ENCODE data around the gene TNNC1.

Gene TNNC1

GRCh38 chr3:52441772-52442332, 12.0 kb downstream of the TNNC1 start:
- no peak for DNase-seq

- no peak for DNase-seq
Observed at GRCh38 chr3:52441091-52441771, 12.6 kb downstream of the TNNC1 start.

- no peak for DNase-seq
Observed at GRCh38 chr3:52440671-52441070, 13.2 kb downstream of the TNNC1 start.

GRCh38 chr3:52440249-52440551, 13.6 kb downstream of the TNNC1 start:
- no peak for DNase-seq

GRCh38 chr3:52439426-52440248, 14.2 kb downstream of the TNNC1 start:
- DNase-seq, result no peak

- DNase-seq, result no peak
Observed at GRCh38 chr3:52438579-52439425, 15.0 kb downstream of the TNNC1 start.

GRCh38 chr3:52438104-52438376, 15.8 kb downstream of the TNNC1 start:
- no peak for DNase-seq

GRCh38 chr3:52437326-52438103, 16.3 kb downstream of the TNNC1 start:
- DNase-seq, result no peak

GRCh38 chr3:52436500-52437149, 17.2 kb downstream of the TNNC1 start:
- peak; percentile 40 for DNase-seq

- DNase-seq, result no peak
Observed at GRCh38 chr3:52435246-52436101, 18.4 kb downstream of the TNNC1 start.

GRCh38 chr3:52434491-52435115, 19.2 kb downstream of the TNNC1 start:
- DNase-seq, result no peak

GRCh38 chr3:52433996-52434479, 19.8 kb downstream of the TNNC1 start:
- DNase-seq, result no peak

GRCh38 chr3:52433328-52433995, 20.4 kb downstream of the TNNC1 start:
- DNase-seq, result no peak

- DNase-seq, result no peak
Observed at GRCh38 chr3:52432691-52433141, 21.1 kb downstream of the TNNC1 start.

- DNase-seq, result no peak
Observed at GRCh38 chr3:52432225-52432624, 21.6 kb downstream of the TNNC1 start.

- no peak for DNase-seq
Observed at GRCh38 chr3:52431459-52432223, 22.2 kb downstream of the TNNC1 start.

- DNase-seq, result no peak
Observed at GRCh38 chr3:52430416-52430810, 23.4 kb downstream of the TNNC1 start.

GRCh38 chr3:52429779-52430415, 23.9 kb downstream of the TNNC1 start:
- no peak for DNase-seq

- DNase-seq, result no peak
Observed at GRCh38 chr3:52429031-52429430, 24.8 kb downstream of the TNNC1 start.

Data from fibroblast of upper back skin (primary cell).